ENCODE data around the gene RPP25L. TPM values are rescaled to one million over a fixed set of nuclear protein-coding genes. Genes with fewer than 3 reads are reported as not detected.

Gene RPP25L
- total RNA-seq, 1 experiment from 2014 or later, result 25.0 TPM

- 0 out of 2 replicates have a peak, but pooled peaks cover 4% of the 10 kb centered on the region for H4K20me1 ChIP-seq (ENCODE audit: low read length)
- peak; percentile 56 for DNase-seq
Observed at GRCh38 chr9:34633851-34634550, 22.1 kb upstream of the RPP25L start.

GRCh38 chr9:34633166-34633565, 21.3 kb upstream of the RPP25L start:
- H3K36me3 ChIP-seq (ENCODE audit: low read depth, low read length), result no peaks in the 10 kb centered on the region
- no peaks in the 10 kb centered on the region for H3F3A ChIP-seq (ENCODE audit: low read length, unreplicated experiment)
- no peaks in the 10 kb centered on the region for H3K9me2 ChIP-seq (replicated peaks; ENCODE audit: low read length)
- DNase-seq (no peak), ATAC-seq (no peak)
- no TSS peak for BruUV-seq (replicated peaks)
- POLR2A ChIA-PET (ENCODE audit: unreplicated experiment), result no interaction called here
- peaks cover 12% of the 10 kb centered on the region for H3K27me3 ChIP-seq (ENCODE audit: low read length)
- no peak overlapping the region for H3K4me2 ChIP-seq (ENCODE audit: low read length)
- H3K4me3 ChIP-seq (ENCODE audit: low read length), result no peak overlapping the region
- no peak overlapping the region for H2AFZ ChIP-seq (ENCODE audit: low read length)
- no peak overlapping the region for H3K9ac ChIP-seq (ENCODE audit: low read length)
- H4K20me1 ChIP-seq (ENCODE audit: low read length), result 0 out of 2 replicates have a peak, but pooled peaks cover 4% of the 10 kb centered on the region
- peaks cover 5% of the 10 kb centered on the region; the same call in 1 of the 2 replicates for H3K4me1 ChIP-seq (ENCODE audit: insufficient read depth, low read length)
- H3K9me3 ChIP-seq (ENCODE audit: low read length), result no peaks in the 10 kb centered on the region
- no peak overlapping the region for H3K27ac ChIP-seq (ENCODE audit: low read length)
- TF ChIP-seq EZH2phosphoT487 (IDR thresholded peaks at IDR 0.05; ENCODE audit: borderline replicate concordance, low read length) (no peak), CTCF (conservative IDR thresholded peaks at IDR 0.05; ENCODE audit: low read depth, low read length) (no peak), EZH2 (IDR thresholded peaks at IDR 0.05; ENCODE audit: low read length, unreplicated experiment) (no peak)
- peaks cover 25% of the 10 kb centered on the region for H3K79me2 ChIP-seq (ENCODE audit: low read length)
- intact Hi-C loops (cut with micrococcal nuclease), result no loop called here
- CTCF ChIA-PET, result interaction anchor here (0.6 to 1.1 kb wide), 2 partner anchors 39 to 229 kb away, joined by 3 to 4 read pairs; no protein-coding TSS in a partner anchor

More at GRCh38 chr9:34633851-34634550, 22.1 kb upstream of the RPP25L start:
- intact Hi-C loops (cut with micrococcal nuclease), result loop anchor here (1.0 kb wide), 1 partner anchor 21 kb away; no protein-coding TSS in a partner anchor
- Histone ChIP-seq H3K79me2 (ENCODE audit: low read length) (peaks cover 25% of the 10 kb centered on the region), H3K4me3 (ENCODE audit: low read length) (no peak overlapping the region), H3K36me3 (ENCODE audit: low read depth, low read length) (no peaks in the 10 kb centered on the region), H3K9ac (ENCODE audit: low read length) (no peak overlapping the region), H3K4me1 (ENCODE audit: insufficient read depth, low read length) (peaks cover 5% of the 10 kb centered on the region; the same call in 1 of the 2 replicates), H3K9me2 (replicated peaks; ENCODE audit: low read length) (no peaks in the 10 kb centered on the region), H3F3A (ENCODE audit: low read length, unreplicated experiment) (no peaks in the 10 kb centered on the region), H2AFZ (ENCODE audit: low read length) (no peak overlapping the region), H3K4me2 (ENCODE audit: low read length) (no peak overlapping the region), H3K27me3 (ENCODE audit: low read length) (peaks cover 7% of the 10 kb centered on the region), H3K27ac (ENCODE audit: low read length) (no peak overlapping the region), H3K9me3 (ENCODE audit: low read length) (no peaks in the 10 kb centered on the region)
- peak; percentile 42 for ATAC-seq
- ChIA-PET CTCF (interaction anchor here (0.5 to 1.1 kb wide), 5 partner anchors 13 to 753 kb away, joined by 3 to 6 read pairs (median 4); partner anchors contain the start of gene GALT), POLR2A (ENCODE audit: unreplicated experiment) (no interaction called here)
- no peak for TF ChIP-seq EZH2phosphoT487 (IDR thresholded peaks at IDR 0.05; ENCODE audit: borderline replicate concordance, low read length)
- TF ChIP-seq CTCF (conservative IDR thresholded peaks at IDR 0.05; ENCODE audit: low read depth, low read length), result peak; percentile 82
- BruUV-seq (replicated peaks), result no TSS peak
